Esophagus mucosa (tissue), 1 donor: ENCODE measurements around the gene UTP11. TPM values are rescaled to one million over a fixed set of nuclear protein-coding genes. Genes with fewer than 3 reads are reported as not detected.

ENCODE experiments used
- ATAC-seq: fragments of 200-7000 bp; cut with Tn5 transposase; one replicate; pipeline ENCODE4 v1.9.1; 2020
- total RNA-seq: library from RNA; stranded (reverse); gene quantifications from one replicate; pipeline ENCODE4 v1.2.4, GENCODE V29; 2023
- donor health status: DM: yes; HTN: yes; CAD: no.

UTP11 gene
- total RNA-seq, 1 donor from 2014 or later = 30.3 TPM

DNA sequence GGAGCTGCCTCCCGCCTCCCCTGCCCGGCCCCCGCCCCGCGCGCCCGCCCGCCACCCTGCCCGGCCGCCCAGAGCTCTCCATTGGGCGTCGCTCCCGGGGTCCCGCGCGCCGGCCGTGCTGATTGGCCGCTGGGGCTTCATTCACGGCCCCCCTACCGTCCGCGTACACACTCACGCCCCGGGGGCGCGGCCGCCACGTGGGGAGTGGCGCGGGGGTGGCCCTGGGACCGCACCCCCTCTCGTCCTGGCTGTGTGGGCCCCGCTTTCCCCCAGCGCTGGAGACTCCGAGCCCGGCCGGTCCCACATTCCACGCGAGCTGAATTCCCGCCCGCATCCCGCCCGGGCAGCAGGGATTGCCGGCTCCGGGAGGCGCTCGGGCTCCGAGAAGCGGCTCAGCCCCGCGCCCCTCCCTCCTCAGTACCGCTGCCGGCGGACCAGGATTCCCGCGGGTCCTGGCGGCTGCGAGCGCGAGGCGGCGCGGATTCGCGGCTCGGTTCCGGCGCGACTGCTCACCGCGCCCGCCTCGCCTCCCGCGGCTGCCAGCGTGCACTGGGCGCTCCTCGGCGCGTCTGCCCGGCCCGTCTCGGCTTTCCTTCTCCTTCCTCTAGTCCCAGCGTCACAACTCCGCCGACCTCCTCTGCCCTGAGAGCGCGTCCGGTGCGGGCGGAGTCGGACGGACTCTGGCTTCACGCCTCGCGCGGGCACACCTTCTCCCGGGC is 34.5 kb downstream of the UTP11 start:
- peak; percentile 85 for ATAC-seq

DNA sequence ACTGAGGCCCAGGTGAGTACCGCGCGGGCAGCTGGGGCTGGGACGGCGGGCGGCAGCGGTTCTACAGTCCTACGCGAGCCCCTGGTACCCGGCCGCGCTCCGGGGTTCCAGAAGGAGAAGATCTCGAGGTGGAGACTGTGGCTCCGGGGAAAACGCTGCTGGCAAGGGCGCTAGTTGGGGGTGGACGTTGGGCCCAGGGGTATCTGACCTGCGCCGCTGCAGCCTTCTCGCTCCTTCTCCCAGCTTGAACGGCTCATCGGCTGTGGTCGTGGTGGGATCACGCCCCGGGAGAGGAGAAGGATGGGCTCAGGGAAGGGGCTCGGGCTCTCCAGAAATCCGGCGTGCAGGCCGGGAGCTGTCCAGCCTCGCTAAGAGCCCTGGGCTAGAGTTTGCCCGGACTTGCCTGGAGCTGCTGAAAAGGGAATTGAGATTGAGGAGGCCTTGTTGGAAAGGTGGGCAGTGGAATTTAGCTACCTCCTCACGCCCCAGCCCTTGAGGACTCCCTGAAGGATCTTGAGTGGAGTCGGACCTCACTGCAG is 35.1 kb downstream of the UTP11 start:
- ATAC-seq = no peak

DNA sequence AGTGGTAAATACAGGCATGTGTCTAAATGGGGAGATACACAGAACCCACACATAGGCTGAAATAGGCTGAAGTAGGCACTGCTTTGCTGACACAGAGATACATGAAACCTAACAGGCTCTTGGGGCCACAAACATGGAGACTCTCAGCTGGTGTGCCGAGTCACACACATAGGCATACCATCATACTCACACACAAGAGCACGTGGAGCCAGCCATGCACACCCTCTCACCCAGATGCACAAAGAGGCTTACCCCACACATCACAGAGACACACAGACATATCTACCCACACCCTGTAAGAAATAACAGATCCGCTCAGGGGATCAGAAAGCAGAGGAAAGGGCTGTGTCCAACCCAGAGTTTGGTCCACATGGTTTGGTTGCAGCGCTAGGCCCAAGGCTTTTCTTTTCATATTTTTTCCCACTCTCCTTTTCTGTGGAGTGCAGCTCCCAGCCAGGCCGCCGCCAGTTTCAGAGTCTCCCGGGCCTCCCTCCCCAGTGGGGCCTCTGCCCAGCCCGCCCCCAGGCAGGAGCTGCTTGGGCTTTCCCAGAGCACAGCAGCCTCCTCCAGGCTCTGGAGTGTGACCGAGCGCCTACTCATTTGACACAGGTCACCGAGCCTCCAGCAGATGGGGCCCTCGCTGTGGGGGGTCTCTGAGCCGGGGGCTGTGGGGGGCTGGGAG is 38.0 kb downstream of the UTP11 start:
- ATAC-seq = no peak

DNA sequence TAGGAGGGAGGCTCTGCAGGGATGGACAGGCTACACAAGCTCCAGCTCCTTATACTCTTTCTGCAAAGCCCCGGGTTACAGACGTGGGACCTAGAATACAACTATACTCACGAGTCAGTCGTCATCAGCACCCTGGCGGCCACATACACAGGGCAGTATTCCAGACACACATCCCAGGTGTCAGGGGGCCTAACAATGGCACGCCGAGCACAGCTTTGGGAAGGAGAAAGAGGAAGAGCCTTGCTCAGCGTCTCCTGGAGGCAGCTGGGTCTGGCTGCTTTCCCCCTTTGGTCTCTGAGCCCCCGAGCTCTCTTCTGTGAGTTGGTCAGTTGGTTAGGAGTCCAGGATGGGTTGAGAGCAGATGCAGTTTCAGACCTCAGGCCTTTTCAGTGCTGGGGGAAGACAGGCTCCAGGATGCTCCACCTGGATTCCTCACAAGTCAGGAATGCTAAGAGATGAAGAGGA is 38.6 kb downstream of the UTP11 start:
- ATAC-seq = no peak

DNA sequence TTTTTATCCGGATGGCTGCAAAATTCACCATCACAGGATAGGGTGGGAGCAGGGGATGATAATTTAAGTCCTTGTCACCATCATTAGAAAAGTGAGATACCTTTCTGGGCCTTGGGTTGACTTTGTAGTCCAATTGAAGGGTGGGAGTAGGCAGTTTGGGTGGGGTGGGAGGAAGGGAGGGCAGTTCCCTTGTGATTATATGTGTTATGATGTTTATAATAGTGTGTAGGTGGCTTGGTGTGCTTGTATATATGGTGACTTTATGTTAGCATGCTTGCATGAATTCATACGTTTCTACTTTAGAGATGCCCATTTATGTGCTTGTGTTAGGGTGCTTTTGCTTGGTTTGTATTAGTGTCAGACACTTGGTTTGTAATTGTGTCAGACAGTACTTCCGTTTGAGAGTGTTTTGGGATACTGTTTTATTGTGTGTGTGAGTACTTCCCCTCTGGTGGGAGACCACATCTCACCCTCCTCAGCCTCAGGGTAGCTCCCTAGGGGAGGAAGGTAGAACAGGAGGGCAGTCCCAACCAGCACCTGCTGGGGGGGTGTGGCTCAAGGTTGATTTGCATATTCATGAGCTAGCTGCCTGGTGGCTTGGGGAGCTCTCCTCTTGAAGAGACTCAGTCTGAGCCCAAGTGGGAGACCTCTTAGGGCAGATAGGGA is 40.3 kb downstream of the UTP11 start:
- peak; percentile 46 for ATAC-seq

DNA sequence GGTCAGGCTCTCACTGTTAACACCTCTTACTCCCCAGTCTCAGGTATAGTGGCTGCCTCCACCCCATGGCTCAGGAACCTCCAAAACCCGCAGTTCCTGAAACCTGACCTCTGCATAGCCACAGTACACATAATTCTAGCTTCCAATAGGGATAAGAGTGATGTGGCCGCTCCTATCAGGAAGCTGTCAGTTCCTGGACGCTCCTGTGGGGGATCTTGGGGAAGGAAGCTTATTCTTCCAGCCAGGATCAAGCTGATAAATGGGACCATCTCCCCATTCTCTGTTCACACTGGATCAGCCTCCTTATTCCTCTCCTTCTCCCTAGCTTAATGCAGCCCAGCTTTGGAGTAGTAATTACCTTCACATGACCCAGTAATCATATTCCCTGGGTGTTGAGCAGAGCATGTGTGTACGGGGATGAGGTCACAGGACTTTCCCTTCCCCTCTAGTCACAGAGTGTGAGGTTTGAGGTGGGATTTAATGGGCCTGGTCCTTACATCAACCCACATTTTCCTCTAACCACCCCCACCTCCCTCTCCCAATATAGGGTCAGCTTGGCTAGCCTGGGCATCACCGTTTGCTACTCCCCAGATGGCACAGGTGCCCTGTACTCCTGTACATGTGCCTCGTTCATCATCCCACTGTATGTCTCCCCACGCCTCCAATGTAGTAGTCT is 41.0 kb downstream of the UTP11 start:
- ATAC-seq = no peak

DNA sequence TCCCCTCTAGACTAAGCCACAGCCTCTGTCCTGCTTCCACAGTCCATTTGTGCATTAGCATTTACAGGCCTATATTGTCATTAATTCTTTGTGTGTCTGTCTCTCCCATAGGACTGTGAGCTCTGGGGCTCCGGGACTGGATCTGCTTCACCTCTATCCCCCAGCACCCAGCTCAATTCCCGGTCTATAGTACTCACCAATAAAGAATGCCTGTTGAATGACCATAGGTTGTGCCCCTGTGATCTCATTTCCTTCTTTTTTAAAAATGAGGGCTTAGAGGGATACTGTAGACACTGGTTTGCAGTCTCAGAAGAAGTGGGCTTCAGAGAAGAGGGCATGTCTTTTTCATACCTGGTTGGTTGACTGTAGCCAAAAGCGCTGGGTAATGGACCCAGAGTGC is 42.9 kb downstream of the UTP11 start:
- ATAC-seq = no peak

DNA sequence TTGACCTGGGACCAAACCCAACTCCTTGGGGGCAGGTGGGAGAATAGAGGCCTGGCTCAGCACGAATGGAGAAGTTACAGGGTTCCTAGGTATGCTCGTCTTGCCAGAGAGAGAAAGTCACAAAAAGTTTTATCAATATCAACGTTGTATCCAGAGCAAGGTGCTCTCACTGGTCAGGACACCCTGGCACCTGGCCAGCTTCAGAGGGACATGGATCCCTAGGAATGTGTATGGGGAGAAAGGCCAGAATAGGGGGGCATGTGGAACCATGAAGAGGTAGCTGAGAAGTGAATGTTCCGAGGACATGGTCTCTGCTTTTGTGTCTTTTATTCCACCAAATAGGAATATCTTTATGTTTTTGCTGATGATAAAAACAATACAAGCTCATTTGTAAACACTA is 43.4 kb downstream of the UTP11 start:
- ATAC-seq = no peak

DNA sequence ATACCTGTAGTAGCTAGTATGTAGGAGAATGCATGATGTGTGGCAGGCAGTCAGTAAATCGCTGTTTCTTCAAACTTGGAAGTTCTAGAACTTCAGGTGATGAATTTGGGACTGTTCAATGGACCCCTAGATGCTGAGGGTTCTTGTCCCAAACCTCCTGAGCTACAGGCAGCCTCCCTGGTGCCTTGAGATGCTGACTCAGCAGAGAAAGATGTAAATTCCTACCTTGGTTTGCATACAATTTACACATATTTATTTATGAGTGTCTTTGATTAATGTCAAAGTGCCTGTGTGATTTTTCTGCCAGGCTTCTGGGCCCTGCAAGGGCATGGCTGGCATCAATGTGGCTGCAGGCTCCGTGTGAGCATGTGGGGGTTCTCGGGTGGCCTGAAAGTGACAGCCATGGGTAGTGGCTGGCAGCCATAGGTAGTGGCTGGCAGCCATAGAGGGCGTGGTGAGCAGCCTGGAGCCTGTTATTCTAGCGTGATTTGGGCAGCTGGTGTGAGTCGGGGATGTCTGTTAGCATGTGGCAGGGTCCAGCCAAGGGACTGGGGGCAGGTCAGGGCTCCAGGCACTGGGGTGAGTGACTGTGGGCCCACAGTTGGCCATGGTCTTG is 47.2 kb downstream of the UTP11 start:
- peak; percentile 33 for ATAC-seq

DNA sequence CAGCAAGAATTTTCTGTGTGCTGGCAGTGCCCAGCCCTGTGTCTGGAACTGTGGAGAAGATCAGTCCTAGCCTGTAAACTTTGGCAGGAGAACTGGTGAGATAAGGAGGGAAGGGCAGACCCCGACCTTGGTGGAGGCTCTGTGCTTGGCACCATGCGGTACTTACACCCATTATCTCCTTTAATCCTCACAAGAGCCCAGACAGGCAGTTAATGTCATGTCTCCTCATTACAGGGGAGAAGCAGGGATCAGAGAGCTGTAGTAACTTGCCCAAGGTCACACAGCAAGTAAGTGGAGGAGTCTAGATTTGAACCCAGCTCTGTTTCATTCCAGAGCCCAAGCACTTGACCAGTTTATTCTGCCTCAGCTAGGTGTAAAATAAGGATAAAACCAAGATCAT is 48.0 kb downstream of the UTP11 start:
- no peak for ATAC-seq

DNA sequence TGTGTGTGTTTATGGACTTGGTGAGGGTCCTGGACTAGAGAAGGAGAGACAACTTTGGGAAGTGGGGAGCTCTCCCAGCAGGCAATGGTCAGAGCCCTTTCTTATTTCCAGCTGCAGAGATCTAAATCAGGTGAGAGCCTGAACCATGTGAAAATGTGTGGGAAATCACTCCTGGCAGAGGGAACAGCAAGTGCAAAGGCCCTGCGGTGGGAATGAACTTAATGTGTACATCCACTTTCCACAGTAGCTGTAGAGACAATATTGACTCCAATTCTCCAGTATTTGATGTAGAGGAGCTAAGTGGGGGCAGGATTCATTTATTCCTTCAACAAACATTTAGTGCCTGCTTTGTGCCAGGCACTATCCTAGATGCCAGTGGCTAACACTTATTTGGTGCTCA is 48.8 kb downstream of the UTP11 start:
- no peak for ATAC-seq

DNA sequence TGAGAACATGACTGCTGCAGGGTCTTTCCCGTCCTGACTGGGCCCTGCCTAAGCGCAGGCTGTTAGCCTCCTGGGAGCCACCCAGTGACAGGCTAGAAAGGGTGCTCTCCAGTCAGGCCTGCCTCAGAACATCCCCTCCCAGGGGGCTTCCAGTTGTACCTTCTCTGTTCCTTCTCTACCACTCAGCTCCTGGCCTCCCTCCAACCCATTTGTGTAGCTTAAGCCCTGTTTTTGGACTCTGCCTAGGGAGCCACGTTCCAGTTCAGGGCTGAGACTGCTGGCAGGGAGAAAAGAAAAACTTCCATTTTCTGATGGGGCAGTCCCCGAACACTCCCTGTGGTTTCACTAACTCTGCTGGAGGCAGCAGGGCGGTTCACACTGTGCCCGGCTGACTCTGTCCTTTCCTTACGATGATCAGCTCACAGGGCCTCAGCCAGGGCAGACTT is 49.4 kb downstream of the UTP11 start:
- peak; percentile 39 for ATAC-seq

DNA sequence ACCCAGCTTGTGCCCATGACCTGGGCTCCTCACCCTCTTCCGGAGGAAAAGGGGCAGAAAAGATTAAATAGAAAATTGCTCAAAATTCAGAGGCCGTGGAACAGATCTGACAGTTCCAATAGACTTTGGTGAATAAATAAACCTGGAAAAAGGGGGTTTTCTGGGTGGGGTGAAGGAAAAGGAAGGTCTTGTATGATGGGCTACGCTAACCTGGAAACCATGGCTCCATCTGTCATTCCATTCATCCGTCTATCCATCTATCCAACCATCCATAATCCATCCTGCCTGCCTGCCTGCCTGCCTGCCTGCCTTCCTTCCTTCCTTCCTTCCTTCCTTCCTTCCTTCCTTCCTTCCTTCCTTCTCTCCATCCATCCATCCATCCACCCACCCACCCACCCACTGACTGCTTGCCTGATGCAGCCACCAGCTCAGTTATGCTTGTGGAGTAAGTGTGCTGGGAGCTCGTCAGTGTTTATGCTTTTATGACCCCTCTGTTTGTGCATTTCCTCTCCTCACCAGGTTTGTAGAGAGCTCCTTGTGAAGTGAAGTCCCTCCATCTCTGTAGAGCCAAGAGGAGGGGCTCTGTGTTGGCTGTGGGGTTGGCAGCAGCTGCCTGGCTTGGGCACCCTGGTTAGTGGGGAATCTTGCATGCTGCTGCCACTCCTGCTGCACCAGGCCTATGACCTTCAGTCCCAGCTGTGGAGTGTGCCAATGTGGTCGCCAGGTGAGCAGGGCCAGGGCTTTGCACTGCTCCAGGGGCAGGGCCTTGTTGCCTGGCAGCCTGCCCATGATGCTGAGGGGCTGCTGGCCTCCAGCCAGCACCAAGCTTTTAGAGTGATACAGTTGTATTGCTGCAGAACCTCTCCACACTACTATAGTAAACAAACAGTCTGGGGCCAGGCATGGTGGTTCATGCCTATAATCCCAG is 50.1 kb downstream of the UTP11 start:
- ATAC-seq = no peak

DNA sequence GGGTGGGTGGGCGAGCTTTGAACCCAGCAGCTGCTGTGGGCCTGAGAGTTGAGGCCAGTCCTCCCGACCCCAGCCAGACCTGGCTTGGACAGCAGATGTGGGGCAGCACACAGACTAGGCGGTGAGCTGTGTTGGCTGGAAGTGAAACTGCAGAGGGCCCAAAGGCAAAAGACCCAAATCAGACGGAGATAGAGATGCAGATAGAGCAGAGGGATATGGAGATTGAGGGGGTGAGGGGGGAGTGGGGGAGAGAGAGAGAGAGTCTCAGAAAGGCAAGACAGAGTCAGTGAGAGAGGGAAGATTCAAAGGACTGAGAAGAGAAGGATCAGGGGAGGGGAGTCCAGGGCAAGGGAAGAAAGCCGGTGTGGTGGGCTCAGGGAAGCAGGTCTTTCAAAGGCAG is 51.1 kb downstream of the UTP11 start:
- no peak for ATAC-seq

DNA sequence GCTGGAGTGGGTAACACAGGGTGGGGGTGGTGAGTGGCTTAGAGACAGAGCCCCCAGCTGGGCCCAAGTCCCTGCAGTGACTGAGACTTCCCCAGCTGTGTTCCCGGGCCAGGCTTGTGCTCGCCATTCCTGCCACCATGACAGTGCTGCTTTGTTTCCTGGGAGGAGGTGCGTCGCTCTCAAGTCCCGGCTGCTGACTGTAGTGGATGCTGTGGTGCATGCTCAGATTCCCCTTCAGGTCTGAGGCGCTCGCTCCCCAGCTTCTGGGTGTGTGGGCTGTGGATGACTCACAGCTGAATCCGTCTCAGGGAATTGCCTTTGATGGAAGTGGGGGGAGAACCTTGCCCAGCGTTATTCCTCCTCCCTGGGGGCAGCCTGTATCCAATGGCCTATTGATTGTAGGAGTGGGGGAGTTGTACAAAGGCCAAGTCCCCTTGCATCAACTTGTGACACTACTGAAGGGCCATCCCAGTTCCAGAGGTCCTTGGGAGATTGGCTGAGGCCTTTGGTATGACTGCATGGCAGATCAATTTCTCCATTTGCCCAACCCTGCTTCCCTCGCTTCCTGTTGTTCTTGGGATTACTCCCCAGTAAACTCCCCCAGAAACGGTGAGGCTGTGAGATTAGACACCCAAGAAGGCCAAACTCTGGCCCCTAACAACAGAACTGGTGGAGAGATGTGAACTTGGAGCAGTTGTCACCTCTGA is 51.8 kb downstream of the UTP11 start:
- peak; percentile 73 for ATAC-seq

DNA sequence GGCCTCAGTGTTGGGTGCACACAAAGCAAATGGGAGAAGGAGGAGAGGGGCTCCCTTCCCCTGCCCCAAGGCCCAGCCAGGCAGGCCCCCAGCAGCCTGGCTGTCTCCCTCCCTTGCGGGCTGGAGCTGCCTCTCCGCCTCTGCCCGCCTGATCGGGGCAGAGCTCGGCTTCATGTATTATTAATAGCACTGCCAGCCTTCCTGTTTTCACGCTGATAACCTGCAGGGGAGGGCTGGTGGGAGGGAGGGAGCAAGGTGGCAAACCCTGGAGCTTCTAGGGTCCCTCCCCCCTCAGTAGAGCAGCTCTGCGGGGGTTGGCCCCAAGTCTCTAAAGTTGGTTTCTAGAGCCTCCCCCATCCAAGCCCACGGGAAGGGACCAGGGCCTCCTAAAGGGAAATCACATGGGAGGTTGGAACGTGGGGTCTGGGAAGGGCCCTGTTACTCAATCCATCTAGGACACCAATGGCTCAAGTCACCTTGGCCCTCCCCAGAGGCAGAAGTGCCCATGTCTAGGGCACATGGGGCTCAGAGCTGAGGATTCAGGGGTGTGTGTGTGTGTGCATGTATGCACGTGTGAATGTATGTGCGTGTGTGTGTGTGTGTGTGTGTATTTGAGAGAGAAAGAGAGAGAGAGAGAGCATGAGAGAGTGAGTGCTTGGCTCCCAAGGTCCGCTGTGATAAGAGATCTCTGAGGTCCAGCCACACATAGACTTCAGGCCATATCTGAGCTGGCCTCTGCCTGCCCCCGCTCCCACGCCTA is 55.9 kb downstream of the UTP11 start:
- no peak for ATAC-seq

DNA sequence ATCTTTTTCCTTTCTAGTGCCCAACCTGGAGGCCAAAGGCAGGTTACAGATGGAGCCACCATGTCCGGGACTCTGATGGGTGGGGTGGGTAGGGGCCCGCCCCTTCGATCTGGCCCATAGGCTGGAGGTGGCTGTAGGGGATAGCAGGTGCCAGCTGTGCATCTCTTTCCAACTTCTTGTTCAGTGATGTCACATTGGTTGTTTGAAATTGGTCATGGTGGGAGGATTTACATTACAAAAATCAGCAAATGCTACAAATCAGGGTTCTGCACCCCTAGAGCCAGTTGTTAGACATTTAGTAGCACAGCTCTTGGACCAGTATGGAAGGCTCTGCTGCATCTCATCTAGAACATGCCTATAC is 56.4 kb downstream of the UTP11 start:
- no peak for ATAC-seq

DNA sequence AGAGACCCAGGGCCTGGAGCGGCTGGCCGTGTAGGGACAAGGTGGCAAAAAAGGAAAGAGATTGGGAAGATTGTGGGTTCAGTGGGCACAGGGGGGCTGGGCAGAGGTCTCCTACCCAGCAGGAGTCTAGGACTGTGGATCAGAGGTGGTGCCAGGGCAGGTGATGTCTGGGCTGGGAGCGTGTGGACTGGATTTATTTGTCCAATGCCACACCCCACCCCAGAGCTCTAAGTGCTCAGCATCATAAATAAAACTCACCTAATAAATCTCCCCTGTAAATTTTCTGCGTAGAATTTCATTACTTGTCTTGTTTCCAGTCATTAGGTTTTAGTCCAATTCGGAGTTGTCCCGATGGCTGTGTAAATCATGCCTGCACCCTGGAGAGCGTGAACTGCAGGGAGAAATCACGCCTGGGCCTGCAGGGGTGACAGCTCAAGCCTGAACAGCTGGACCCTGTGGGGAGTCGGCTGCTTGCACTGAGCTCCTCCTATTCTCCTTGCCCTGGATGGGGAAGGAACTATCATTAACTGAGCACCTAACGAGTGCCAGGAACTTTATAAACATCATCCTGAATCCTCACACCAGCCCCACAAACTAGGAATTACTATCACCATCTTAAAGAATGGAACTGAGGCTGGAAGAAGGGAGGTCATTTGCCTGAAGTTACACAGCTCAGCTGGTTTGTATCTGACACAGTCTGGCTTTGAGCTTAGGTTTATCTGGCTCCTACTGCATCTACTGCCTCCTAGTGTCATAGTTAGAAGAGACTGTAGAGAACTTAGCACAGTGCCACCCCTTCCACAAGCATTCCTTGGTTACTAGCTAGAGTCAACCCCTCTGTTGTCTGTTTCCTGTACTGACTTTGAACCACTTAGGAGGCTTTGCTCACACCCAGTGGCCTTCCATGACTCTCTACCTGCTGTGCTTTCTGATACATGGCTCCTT is 59.0 kb downstream of the UTP11 start:
- ATAC-seq = peak; percentile 64

DNA sequence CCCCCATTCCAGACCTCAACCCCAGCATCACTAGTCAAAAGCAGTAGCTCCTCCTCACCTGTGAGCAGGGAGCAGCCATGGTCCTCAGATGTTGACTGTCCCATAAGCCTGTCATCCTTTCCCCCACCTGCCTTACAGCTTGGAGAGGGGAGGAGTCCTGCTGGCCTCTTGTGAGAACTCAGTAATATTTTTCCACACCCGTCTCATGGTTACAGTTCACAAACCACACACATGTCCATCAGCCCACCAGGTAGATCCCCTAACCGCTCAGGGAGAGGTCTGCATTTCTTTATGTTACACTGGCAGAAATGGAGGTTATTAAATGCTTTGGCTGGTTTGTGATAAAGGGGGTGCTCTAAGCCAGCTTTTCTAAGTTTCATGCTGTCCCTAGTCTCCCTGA is 60.3 kb downstream of the UTP11 start:
- ATAC-seq = no peak
